Progenitor cell of endocrine pancreas (in vitro differentiated cells): Measurements from ENCODE around the gene SS18L1. TPM values are rescaled to one million over a fixed set of nuclear protein-coding genes. Genes with fewer than 3 reads are reported as not detected.

Source experiments
- DNase-seq: peaks from one replicate; pipeline ENCODE4 v3.0.0; 2021; ENCODE audit warnings: low spot score; ENCODE audit not compliant: unreplicated experiment
- H3K27ac Mint-ChIP-seq: 2 replicates; pipeline ENCODE4 v1.8.0; 2021; ENCODE audit warnings: mild to moderate bottlenecking, moderate library complexity, mixed read lengths
- H3K27me3 Mint-ChIP-seq: 2 replicates; pipeline ENCODE4 v1.8.0; 2021; ENCODE audit warnings: mixed read lengths
- H3K36me3 Mint-ChIP-seq: 2 replicates; pipeline ENCODE4 v1.8.0; 2022; ENCODE audit warnings: mixed read lengths; ENCODE audit not compliant: insufficient read depth
- H3K4me1 Mint-ChIP-seq: 2 replicates; pipeline ENCODE4 v1.8.0; 2021; ENCODE audit warnings: low read depth, mixed read lengths
- H3K4me3 Mint-ChIP-seq: 2 replicates; pipeline ENCODE4 v1.8.0; 2021; ENCODE audit warnings: low read depth, mild to moderate bottlenecking, moderate library complexity, mixed read lengths
- H3K9me3 Mint-ChIP-seq: 2 replicates; pipeline ENCODE4 v1.8.0; 2021; ENCODE audit warnings: low read depth, mixed read lengths
- total RNA-seq: library from RNA; stranded (reverse); gene quantifications from 2 replicates; pipeline ENCODE4 v1.2.1, GENCODE V29; 2021
- TF ChIP-seq, protein P1 (sequence below): fragments of 200-600 bp; sonication (generic); IDR thresholded peaks from one replicate; pipeline ENCODE4 v1.5.0; 2021; ENCODE audit warnings: antibody characterized with exemption, mild to moderate bottlenecking; ENCODE audit not compliant: unreplicated experiment

SS18L1 gene
- total RNA-seq, 1 donor from 2014 or later: 29.8 TPM

DNA sequence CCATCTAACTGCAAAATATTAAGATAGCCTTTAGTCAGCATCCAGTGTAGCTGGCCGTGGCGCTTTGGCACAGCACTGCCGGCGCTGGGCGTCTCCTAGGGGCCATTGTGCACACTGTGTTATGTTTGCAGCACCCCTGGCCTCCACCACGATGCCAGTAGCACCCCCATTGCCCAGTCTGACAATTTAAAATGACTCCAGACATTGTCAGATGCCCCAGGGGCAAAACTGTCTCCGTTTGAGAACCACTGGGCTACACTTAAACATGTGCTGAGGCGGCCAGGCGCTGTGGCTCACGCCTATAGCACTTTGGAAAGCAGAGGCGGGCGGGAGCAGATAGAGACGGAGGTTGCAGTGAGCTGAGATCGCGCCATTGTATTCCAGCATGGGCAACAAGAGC is 33.3 kb downstream of the SS18L1 start:
- H3K27ac Mint-ChIP-seq: no peak overlapping the region
- H3K9me3 Mint-ChIP-seq: no peaks in the 10 kb centered on the region
- H3K36me3 Mint-ChIP-seq: peaks cover 11% of the 10 kb centered on the region
- no peak overlapping the region for H3K4me3 Mint-ChIP-seq
- no peak for DNase-seq
- H3K4me1 Mint-ChIP-seq: peaks cover under 1% of the 10 kb centered on the region
- H3K27me3 Mint-ChIP-seq: no peaks in the 10 kb centered on the region
- TF ChIP-seq, protein P1, sequence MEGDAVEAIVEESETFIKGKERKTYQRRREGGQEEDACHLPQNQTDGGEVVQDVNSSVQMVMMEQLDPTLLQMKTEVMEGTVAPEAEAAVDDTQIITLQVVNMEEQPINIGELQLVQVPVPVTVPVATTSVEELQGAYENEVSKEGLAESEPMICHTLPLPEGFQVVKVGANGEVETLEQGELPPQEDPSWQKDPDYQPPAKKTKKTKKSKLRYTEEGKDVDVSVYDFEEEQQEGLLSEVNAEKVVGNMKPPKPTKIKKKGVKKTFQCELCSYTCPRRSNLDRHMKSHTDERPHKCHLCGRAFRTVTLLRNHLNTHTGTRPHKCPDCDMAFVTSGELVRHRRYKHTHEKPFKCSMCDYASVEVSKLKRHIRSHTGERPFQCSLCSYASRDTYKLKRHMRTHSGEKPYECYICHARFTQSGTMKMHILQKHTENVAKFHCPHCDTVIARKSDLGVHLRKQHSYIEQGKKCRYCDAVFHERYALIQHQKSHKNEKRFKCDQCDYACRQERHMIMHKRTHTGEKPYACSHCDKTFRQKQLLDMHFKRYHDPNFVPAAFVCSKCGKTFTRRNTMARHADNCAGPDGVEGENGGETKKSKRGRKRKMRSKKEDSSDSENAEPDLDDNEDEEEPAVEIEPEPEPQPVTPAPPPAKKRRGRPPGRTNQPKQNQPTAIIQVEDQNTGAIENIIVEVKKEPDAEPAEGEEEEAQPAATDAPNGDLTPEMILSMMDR: no peak

DNA sequence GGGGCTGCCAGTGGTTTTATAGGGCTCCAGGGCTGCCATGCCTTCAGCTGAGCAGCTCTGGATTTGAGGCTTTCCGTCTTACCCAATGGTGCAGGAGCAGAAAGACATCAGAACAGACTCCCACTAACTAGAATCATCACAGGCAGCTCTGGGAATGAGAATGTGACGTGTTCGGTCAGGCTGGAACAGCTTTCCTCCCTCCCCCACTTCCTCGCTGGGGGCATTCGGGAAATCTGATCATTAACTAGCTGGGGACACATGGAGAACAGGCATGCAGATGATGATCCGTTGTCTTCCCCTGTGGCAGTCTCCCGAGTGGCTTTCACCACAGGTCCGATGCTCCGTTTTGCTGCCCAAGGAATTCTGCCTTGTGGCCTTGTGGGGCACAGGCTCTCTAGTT is 33.7 kb downstream of the SS18L1 start:
- no peak for DNase-seq
- TF ChIP-seq, protein P1: no peak
- H3K4me1 Mint-ChIP-seq: peaks cover 5% of the 10 kb centered on the region
- no peaks in the 10 kb centered on the region for H3K9me3 Mint-ChIP-seq
- peaks cover 11% of the 10 kb centered on the region for H3K36me3 Mint-ChIP-seq
- no peak overlapping the region for H3K4me3 Mint-ChIP-seq
- no peaks in the 10 kb centered on the region for H3K27me3 Mint-ChIP-seq
- H3K27ac Mint-ChIP-seq: no peak overlapping the region

DNA sequence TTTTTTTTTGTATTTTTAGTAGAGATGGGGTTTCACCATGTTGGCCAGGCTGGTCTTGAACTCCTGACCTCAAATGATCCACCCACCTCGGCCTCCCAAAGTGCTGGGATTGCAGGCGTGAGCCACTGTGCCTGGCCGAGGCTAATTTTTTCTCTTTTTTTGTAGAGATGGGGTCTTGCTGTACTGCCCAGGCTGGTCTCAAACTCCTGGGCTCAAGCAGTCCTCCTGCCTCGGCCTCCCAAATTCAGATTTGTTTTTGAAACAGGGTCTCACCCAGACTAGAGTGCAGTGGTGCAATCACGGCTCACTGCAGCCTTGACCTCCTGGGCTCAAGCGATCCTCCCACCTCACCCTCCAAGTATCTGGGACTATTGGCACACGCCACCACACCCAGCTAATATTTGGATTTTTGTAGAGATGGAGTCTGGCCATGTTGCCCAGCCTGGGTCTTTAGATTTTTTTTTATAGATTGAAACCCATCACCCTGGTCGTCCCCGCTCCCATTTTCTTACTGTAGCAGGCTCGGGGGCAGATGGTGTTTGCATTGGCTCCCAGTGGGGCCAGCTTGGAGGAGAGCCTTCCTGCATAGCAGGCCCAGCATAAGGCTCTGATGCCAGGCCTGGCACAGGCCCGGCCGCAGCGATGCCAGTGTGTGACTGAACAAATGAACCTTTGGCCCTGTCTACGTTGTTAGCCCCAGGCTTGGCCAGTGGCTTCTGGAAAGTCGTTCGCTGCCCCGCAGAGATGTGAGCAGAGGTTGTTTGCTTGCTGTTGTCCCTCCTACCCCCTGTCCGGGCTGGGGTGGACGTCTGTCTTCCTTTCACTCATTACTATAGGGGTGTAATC is 35.0 kb downstream of the SS18L1 start:
- H3K4me3 Mint-ChIP-seq: no peak overlapping the region
- H3K4me1 Mint-ChIP-seq: peaks cover 7% of the 10 kb centered on the region

DNA sequence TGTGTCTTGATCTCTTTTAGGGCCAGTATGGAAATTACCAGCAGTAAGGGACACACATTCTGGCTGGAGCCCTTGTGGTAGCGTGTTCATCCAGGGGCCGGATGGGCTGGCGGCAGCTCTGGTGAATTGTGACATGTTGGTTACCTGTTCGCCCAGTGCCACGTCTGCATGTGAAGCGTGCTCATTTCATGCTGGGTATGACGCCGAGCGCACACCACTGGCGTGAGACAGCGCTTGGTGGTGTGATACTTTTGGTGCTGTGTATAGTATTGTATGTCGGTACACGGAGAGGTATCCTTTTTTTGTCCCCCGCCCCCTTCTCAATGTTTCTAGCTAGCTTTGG is 35.6 kb downstream of the SS18L1 start:
- TF ChIP-seq, protein P1: no peak
- Mint-ChIP-seq H3K36me3 (peaks cover 10% of the 10 kb centered on the region), H3K9me3 (no peaks in the 10 kb centered on the region), H3K27me3 (no peaks in the 10 kb centered on the region), H3K4me1 (peaks cover 10% of the 10 kb centered on the region), H3K4me3 (no peak overlapping the region), H3K27ac (no peak overlapping the region)
- DNase-seq: no peak

More for the DNA sequence above, 35.0 kb downstream of the SS18L1 start:
- no peak for DNase-seq
- Mint-ChIP-seq H3K9me3 (no peaks in the 10 kb centered on the region), H3K27me3 (no peaks in the 10 kb centered on the region), H3K27ac (no peak overlapping the region), H3K36me3 (peaks cover 11% of the 10 kb centered on the region)
- TF ChIP-seq, protein P1: no peak

DNA sequence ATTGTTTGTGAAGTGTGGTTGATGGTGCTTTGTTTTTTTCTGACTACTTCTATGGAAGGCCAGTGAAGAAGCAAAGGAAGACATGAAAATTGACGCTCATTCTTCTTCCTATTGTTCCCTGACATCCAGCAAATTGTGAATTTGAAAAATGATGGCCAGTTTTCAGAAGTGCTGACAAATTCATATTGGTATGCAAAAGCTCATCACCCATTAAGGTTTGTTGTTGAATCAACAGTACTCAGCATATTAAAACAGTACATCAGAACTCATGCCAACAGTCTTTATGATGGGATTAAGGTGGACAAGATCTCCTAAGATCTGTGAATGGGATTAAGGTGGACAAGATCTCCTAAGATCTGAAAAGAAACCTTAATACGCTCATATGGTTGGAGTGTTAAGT is 38.2 kb downstream of the SS18L1 start:
- Mint-ChIP-seq H3K9me3 (no peaks in the 10 kb centered on the region), H3K4me1 (peaks cover 10% of the 10 kb centered on the region), H3K36me3 (peaks cover 2% of the 10 kb centered on the region)

More for the DNA sequence above, 38.2 kb downstream of the SS18L1 start:
- Mint-ChIP-seq H3K27me3 (no peaks in the 10 kb centered on the region), H3K27ac (peak overlapping the region; percentile 97), H3K4me3 (peak overlapping the region; percentile 85)
- DNase-seq: no peak
- TF ChIP-seq, protein P1: no peak
